GM10266 (cell line): ENCODE measurements around the gene ARTN.

Source experiments
- DNase-seq: peaks from one replicate; pipeline ENCODE4 v3.0.0; 2012; ENCODE audit errors: extremely low spot score
- TF ChIP-seq, protein P1 (sequence below): IDR thresholded peaks from 2 replicates; pipeline ENCODE4 v1.5.1; 2012; ENCODE audit warnings: mild to moderate bottlenecking, low read depth; ENCODE audit not compliant: control insufficient read depth, insufficient read depth; ENCODE audit errors: missing control alignments

Gene ARTN

DNA sequence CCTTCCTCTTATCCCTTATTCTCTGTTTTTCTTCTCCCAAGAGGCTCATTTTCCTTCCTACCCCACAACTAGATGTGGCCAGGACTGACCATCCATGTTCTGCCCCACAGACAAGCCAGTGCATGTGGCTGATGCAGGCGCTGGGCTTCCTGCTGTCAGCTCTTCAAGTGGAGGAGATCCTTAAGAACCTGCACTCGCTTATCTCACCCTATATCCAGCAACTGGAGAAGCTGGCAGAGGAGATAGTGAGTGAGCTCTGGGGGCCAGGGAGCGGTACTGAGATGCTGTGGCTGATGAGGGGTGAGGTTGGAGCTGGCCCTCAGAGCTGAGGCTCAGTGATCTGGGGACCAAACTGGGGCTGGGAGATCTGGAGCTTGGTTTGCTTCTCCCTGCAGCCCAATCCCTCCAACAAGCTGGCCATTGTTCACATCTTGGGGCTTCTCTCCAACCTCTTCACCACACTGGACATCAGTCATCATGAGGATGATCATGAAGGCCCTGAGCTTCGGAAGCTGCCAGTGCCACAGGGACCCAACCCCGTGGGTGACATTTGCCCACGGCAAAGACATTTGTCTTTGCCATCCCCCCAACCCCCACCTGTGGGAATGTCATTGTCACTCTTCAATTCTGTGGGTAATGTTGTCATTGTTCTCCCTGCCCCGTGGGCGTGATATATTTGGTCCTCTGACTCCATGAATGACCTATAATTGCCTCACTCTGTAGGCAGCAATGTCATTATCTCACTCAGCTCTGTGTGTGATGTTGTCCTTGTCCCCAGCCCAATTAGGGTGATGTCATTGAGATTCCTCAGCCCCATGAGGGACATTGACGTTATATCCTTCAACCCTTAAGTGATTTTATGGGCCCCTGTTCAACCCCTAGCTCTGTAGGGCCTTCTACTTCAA is 25.0 kb downstream of the ARTN start:
- DNase-seq: no peak
- TF ChIP-seq, protein P1, sequence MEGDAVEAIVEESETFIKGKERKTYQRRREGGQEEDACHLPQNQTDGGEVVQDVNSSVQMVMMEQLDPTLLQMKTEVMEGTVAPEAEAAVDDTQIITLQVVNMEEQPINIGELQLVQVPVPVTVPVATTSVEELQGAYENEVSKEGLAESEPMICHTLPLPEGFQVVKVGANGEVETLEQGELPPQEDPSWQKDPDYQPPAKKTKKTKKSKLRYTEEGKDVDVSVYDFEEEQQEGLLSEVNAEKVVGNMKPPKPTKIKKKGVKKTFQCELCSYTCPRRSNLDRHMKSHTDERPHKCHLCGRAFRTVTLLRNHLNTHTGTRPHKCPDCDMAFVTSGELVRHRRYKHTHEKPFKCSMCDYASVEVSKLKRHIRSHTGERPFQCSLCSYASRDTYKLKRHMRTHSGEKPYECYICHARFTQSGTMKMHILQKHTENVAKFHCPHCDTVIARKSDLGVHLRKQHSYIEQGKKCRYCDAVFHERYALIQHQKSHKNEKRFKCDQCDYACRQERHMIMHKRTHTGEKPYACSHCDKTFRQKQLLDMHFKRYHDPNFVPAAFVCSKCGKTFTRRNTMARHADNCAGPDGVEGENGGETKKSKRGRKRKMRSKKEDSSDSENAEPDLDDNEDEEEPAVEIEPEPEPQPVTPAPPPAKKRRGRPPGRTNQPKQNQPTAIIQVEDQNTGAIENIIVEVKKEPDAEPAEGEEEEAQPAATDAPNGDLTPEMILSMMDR: no peak

DNA sequence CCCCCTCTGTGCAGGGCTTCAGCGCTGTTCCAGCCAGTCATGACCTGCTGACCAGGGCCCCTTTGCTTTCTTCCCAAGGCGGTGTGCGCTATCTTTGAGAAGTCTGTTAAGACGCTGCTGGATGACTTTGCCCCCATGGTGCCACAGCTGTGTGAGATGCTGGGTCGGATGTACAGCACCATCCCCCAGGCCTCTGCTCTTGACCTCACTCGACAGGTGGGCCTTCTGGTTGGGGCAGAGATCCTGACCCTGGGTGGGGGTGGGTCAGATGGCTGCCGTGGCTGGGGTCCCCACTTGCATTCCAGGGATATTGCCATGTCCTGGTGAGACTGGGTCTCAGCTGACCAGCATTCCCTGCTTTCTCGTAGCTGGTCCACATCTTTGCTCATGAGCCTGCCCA is 27.2 kb downstream of the ARTN start:
- no peak for DNase-seq
- TF ChIP-seq, protein P1: no peak

DNA sequence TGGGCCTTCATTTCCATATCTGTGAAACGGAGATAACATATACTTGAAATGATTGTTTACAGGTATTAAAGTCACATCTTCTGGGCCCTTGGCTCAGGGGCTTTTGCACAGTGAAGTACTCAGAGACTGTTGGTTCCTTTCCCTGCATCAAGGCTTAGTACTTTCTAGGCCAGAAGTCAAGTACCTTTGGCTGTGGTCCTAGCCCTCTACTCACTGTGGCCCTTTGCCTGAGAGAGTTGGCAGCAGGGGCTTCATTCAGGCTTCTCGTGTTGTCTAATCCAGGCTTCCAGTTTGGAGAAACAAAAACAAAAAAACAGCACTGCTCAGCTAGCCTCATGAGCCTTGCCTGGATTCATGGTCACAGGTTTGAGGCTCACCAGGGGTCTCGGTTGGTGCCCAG is 28.1 kb downstream of the ARTN start:
- no peak for DNase-seq
- TF ChIP-seq, protein P1: no peak

DNA sequence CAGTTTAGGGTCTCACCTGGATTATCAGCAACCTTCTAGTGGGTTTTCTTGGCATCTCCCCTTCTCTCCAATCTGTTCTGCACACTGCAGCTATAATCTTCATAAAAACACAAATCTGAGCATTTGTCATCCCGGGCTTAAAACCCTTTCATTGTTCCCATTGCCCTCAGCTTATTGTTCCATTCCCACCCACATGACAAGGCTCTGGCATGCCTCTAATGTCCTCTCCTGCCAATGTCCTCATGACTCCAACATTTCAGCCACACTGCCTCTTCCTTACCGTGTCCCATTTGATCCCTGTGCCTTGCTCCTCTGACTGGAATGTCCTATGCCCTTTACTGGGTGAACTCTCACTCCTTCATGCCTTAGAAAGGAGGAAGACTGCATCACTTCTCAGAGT is 28.7 kb downstream of the ARTN start:
- DNase-seq: no peak

DNA sequence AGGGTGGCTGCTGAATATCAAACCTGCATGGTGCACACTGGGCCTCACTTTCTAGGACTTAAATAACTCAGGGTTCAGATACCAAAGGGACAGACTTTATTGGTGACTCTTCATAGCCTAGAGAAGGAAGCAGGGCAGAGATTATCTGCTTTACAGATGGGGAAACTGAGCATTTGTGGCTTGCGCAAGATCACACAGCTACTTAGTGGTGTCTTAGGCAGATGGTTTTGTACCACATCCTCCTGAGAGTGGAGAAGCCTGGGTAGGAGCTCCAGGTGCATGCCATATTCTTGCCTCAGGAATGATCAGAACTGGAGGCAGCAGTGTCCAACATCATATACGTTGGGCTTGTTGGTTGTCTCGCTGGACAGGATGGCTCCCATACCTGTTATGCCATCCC is 29.4 kb downstream of the ARTN start:
- no peak for DNase-seq
- TF ChIP-seq, protein P1: no peak

More for the DNA sequence above, 28.7 kb downstream of the ARTN start:
- TF ChIP-seq, protein P1: no peak

DNA sequence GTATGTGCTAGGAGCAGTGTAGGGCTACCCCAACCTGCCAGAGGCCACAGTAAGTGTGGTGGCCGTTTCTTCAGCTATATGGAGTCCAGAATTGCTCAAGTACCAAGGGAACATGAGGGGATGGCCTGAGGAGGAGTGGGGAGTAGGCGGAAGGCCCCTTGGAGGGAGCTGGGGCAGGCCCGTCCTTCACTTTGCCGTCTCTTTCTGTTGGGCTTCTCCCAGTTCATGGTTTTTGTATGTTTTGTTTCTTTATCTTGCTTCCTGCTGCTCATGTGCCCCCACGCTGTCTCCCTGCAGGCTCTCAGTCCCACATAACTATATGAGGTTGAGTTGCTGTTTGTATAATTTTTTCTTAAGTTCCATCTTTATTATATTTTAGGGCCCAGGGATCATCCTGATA is 30.3 kb downstream of the ARTN start:
- no peak for DNase-seq
- TF ChIP-seq, protein P1: no peak

DNA sequence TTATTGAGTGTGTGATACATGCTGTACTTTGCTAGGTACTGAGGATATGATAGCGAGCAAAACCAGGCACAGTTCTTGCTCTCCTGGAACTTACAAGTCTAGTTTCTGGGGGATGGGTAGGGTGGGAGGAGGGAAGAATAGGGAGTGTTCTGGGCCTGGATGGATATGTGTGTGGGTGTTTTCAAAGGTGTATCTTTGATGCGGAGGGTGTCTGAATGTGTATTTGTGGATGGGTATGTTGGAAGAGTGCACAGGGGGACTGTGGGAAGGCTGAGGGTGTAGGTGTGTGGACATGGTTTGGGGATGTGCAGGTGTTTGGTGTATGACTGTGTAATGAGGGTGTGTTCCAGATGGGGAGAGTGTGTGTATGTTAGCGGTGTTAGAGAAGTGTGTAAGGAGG is 31.7 kb downstream of the ARTN start:
- DNase-seq: no peak
- TF ChIP-seq, protein P1: no peak
